HG03064 (cell line): Measurements from ENCODE around the gene LRRK1.

Source experiments
- ATAC-seq: cut with Tn5 transposase; IDR thresholded peaks from one replicate; pipeline ENCODE4 v1.9.1; 2021; ENCODE audit warnings: low read depth; ENCODE audit not compliant: unreplicated experiment

The LRRK1 gene

DNA sequence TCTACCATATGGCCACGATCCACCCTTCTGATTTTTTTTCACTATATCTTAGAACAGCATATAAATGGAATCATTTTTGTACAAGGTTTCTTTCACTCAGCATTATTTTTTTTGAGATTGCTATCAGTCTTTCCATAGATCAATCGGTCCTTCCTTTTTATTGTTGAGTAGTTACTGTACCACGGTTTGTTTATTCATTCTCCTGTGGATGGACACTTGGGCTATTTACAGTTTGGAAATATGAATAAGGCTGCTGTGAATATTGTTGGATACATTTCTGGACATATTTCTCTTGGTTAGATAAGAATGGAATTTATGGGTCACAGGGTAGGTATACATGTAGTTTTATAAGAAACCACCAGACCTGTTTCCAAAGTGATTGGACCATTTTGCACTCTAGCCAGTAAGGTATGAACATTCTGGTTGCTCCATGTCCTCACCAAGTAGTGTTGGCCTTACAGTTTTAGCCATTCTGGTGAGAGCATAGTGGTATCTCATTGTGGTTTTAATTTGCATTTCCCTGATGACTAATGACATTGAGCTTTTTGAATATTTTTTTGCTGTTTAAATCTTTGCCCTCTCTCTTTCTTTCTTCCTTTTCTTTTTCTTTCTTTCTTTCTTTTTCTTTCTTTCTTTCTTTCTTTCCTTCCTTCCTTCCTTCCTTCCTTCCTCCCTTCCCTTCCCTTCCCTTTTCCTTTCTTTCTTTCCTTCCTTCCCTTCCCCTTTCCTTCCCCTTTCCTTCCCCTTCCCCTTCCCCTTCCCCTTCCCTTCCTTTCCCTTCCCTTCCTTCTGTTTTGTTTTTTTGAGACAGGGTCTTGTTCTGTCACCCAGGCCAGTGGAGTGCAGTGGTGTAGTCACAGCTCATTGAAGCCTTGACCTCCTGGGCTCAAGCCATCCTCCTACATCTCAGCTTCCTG, 49.2 kb downstream of the LRRK1 start:
- ATAC-seq = no peak

DNA sequence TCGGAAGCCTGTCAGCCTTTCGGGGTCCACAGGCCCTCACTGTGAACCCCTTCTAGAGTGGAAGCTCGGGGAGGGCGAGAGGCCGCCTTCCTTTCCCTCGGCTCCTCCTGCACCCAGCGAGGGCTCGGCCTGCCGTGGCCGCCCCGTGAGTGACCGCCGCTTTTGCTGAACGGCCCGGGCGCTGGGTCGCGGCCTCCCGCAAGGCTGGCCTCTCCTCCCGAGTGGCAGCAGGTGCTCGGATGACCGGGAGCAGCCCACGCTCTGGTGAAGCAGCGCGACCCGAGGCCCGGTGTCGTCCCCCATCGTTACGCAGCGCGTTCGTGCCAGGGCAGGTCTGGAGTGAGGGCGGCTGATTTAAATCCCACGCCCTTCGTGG, 53.8 kb downstream of the LRRK1 start:
- no peak for ATAC-seq

DNA sequence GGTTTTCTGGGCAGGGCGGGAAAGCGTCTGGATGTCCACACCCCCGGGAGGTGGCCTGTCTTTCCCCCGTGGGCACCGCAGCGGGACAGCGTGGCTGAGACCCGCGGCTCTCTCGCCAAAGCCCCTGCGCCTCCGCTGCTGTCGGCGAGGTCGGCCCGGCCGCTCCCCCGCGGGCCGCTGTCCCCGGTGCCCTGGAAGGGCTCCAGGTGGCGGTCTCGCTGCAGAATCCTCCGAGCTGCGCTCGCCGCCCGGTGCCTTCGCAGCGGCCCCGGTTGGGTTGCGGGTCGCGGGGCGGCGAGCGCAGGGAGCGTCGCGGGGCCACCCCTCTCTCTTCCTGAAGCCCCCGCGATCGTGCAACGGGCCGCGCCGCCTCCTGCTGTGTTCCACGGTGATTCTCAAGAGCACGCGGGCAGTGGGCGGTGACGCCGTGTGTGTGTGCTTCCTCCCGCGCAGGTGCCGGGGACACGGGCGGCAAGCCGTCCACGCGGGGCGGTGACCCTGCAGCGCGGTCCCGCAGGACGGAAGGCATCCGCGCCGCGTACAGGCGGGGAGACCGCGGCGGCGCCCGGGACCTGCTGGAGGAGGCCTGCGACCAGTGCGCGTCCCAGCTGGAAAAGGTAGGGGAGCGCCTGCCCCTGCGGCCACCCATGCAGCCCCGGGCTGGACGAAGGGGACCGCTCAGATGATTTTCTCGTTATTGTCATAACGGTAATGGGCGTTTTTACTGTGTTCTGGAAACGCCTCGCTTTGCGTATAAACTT, 54.4 kb downstream of the LRRK1 start:
- ATAC-seq = no peak

DNA sequence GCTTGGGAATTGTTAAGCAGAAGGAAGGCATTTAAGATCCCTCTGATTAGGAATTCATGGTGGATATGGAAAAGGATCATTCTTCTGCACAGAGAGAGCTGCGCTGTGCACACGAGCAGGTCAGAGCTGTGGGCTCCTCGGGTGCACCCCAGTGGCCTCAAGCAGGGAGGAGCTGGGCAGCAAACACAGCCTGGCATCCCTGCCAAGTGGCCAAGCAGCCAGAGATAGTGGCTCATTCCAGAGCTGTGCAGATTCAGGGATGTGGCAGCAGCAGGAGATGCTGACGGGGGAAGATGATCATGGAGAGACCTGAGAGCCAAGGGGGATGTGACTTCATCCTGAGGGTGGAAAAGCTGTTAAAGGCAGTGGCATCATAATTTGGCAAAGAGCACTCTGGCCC, 55.9 kb downstream of the LRRK1 start:
- no peak for ATAC-seq

DNA sequence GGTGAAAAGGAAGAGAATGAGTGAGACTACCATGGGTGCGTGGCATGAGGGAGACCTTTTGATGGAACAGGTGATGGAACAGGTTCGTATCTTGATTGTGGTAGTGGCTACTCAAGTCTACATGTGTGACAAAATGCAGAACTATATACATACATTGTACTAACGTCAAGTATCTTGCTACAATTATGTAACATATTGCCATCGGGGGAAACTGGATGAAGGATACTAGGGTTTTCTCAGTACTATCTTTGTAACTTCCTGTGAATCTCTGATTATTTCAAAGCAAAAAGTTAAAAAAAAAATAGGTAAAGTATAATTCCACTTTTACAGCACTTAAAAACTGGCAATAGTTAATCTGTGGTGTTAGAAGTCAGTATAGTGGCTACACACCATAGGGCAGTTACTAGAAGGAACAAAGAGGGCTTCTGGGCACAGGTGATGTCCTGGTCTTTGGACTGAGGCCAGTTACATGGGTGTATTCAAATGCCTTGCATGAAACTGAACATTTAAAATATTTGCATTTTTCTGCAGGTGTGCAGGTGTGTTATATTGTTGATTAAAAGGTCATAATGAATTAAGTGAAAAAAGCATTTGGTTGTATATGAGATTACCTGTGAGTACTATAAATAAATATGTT, 61.4 kb downstream of the LRRK1 start:
- ATAC-seq = no peak

DNA sequence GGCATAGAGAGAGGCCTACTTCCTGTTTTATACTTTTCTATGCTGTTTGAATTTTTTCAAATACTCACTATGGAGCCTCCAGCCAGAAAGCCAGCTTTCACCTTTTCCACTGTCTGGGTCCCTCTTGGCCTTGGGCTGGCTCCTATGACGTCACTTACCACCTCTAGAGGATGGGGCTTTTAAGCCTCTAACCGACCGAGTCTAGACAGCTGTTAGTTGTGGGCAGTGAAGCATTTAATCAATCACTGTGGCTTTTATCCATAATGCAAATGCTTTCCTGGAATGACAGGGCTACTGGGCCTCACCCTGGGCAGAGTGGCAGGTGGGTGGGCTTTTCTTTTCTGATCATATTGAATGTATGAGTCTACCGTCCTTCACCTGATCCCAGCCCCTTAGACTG, 61.9 kb downstream of the LRRK1 start:
- ATAC-seq = no peak

DNA sequence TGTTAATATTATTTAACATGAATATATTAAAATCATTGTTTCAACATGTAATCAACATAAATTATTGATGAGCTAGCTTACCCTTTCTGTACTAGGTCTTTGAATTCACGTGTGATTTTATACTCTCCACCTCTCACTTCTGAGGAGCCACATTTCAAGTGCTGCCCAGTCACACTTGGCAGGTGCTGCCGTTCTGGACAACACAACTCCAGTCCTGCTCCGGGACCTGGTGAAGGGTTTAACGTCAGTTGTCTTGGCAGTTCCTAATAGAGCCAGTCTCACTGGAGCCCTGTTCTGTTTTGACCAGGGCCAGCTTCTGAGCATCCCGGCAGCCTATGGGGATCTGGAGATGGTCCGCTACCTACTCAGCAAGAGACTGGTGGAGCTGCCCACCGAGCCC, 64.1 kb downstream of the LRRK1 start:
- no peak for ATAC-seq

DNA sequence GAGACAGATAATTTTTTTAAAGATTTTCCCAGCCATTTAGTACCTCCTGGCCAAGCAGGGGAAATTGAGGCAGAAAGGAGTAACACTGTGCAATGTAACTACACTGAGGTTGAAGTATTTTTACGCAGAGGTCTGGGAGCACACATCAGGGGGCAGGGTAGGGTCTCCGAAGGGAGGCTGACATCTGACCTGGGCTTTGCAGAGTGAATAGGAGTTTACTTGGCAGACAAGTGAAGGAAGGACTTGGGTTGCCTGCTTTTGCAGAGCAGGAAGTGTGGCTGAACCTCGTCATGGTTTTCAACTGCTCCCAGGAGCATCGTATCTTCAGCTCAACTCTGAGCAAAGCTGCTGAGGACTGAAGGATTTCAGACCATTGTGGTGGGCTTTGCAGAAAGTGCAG, 66.2 kb downstream of the LRRK1 start:
- ATAC-seq = no peak

DNA sequence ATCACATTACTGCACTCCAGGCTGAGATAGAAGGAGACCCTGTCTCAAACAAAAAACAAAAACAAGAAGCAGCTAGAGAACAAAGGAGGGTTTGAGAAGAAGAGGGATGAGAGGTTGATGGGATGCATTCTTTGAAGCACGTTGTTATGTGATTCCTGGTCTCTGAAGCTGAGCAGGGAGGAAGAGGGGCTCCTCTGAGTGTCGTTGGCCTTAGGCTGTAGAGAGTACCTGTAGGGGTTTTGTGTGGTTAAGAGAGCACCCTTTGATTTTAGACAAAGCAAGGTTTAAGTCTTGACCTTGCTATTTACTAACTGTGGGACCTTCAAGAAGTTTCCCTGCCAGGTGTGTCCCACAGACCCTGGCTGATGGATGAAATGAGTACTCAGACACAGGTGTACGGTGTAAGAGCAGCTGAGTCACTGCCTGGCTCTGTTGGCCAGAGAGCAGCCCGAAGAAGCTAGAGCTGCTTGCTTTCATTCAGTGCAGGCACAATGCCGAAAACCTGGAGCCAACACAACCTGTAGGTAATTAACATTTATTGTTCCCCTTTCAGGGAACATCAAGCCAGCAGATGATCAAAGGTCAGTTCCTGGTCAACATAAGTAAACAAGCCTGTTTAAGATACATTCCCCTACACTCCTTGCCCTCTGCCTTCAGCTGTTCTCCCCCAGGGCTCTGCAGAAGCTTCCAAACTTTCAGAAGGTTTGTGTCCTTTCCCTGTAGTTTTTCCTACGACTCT, 67.2 kb downstream of the LRRK1 start:
- no peak for ATAC-seq

DNA sequence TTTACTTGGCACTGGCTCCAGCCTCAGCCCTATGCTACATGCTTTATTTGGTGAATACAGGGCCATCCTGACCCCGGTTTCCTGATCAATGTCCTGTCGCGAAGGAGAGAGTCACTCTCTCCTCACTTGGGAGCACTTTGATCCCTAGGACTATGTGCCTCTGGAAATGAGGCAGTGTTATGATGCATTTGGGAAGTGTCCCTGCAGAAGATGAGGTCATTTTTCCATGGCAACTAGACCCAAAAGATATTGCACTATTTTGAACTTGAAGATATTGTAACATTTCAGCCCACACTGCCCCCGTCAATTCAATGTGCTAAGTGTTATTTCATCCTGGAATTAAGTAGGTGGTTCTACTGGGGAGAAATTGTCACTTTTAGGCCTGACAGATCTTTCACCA, 68.0 kb downstream of the LRRK1 start:
- ATAC-seq = no peak

DNA sequence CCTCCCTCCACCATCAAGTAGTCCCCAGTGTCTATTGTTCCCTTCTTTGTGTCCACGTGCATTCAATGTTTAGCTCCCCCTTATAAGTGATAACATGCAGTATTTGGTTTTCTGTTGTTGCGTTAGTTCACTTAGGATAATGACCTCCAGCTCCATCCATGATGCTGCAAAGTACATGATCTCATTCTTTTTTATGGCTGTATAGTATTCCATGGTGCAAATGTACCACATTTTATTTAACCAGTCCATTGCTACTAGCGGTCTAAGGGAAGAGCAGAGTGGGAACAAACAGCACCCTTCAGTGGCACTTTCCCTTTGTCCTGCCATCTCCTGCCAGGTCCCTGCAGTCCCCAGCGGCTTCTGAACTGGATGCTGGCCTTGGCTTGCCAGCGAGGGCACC, 69.1 kb downstream of the LRRK1 start:
- ATAC-seq = no peak

DNA sequence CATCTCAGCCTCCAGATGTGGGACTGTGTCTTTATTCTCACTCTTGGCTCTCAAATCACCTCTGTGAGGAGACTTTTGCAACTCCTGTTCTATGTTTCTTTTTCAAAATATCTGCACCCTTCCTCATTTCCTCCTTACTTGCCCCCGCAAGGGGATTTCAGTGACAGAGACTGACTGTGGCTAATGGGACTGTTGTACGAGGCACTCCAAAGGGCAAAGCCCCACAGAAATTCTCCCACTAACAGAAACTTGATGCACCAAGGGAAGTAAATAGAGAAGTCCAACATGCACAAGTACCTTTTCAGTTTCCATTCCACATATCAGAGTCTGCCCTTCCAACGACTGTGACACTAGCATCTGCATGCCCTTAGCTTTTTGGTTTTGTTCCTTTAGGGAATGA, 69.7 kb downstream of the LRRK1 start:
- no peak for ATAC-seq

DNA sequence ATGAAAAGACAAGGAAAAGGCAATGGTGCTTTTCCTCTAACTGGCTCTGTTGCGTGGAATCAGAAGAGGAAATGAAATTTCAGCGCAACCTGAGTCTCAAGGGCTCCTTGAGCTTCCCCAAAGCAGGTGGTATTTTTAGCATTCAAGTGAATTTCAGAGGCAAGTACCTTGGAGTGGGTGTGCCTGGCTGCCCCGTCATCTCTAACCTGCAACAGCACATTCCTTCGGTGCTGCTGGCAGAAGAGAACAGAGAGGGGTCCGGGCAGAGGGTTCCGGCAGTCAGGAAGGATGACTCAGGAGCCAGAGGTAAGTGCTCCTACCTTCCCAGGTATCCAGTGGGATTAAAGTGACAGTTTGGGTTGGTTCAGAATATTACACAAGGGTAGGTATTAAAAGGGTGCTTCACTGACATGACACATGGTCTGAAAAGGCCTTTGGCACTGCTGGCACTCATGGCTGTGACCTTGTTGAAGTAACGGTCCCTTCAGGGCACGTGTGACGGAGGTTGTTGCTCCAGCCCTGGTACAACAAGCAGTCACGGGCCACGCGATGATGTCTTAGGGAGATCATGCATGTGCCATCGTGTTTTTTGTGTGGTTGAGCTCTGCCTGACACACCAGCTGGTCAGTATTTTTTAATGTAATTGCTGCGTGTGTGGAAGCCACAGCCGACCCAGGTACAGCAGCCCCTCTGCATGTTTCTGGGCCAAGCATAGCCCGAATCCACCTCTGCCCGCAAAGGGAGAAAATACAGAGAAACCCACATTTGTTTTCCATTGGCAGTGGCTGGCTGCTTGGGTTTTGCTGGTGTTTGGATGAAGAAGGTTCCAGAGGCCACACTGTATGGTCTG, 75.7 kb downstream of the LRRK1 start:
- ATAC-seq = no peak

DNA sequence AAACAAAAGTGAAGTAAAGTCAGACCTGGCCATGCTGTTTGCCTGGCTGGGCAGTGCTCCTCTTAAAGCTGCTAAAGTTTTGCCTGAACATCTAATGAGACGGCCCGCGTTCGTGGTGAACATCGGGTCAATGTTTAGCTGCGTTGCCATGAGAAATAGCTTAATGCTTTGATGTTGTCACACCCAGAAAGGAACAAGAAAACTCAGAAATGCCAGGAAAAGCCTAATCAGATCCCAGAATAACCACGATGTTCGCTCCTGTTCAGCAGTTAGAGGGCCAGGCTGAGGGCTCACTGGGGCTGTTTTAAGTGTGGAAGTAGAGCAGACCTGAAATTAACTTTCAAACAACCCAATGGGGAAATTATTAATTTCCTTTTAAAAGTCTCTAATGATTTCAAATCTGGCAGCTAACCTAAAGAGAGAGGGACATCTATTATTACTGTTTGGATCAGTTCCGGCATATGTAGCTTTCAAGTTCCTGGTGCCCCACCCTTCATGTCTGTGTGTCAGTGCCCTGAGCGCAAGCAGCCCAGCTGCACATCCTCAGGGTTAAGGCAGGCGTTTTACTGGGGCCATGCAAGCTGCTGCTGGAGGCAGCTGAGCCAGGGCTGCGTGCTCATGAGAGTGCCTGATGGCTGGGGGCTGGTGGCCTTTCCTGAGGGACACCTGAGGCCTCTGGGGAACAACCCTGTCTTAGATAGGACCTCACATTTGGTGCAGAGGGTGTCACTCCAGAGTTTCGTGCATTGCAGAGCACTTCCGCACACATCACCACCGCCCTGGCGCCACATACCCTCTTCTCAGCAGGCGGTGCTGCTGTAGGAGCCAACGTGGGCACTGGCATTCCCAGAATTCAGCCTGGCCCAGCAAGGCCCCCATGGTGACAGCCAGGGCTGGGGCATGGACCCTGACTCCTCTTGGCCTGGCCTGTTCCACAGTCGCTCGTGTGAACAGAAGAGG, 76.6 kb downstream of the LRRK1 start:
- ATAC-seq = no peak

DNA sequence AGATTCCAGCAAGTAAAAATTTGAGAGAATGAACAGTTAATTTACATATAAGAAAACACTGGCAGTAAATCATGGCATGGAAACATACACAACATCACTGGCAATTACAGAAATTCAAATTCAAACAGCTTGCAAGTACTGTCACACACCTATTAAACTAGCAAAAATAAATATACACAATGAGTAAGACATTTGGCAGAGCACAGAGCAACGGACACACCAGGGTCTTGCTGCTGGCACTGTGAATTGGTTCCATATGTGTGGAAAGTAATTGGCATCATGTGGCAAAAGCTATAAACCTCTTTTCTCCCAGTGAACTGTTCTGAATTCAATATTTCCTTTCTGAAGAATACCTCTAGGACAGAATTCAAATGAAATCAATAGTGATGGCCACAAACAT, 78.3 kb downstream of the LRRK1 start:
- no peak for ATAC-seq

DNA sequence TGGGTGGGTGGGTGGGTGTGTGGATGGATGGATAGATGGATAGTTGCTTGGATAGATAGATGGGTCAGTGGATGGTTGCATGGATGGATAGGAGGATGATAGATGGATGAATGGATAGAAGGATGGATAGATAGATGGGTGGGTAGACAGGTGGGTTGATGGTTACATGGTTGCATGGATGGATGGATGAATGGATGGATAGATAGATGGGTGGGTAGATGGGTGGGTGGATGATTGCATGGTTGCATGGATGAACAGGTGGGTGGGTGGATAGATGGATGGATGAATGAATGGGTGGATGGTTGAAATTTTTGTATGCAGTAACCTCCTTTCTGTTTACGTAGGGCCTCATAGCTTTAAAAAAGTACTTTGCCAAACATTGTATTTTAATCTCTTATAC, 79.5 kb downstream of the LRRK1 start:
- no peak for ATAC-seq

DNA sequence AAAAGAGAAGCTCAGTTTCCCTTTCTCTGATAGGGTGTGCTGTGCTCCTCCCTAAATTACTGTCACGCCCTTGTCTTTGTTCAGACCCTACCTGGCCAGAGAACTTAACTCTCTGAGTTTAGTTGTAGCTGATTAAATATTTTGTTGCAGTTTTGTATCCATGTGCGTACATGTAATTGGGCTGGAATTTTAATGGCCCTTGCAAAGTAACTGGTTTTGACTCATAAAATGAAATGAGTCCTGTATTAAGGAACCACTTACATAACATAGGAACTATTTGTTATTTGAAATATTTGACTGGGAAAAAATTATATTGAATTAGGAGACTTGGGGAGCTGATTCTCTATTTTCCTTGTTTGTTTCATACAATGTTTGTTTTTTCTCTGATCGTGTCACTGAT, 80.2 kb downstream of the LRRK1 start:
- ATAC-seq = no peak

DNA sequence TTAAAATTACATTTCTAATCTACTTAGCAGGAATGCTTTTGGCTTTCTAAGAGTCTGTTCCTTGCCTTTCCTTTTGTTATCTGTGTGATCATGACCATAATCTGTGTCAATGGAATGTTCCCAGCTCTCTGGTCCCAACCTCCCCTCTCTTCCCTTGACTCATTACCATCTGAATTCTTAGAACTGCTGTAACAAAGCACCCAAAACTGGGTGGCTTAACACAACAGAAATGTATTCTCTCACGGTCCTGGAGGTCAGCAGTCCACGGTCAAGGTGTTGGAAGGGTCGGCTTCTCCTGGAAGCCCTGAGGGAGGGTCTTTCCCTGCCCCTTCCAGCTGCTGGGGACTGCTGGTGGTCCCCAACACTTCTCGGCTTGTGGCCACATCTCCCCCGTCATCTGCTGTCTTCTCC, 81.1 kb downstream of the LRRK1 start:
- ATAC-seq = no peak

DNA sequence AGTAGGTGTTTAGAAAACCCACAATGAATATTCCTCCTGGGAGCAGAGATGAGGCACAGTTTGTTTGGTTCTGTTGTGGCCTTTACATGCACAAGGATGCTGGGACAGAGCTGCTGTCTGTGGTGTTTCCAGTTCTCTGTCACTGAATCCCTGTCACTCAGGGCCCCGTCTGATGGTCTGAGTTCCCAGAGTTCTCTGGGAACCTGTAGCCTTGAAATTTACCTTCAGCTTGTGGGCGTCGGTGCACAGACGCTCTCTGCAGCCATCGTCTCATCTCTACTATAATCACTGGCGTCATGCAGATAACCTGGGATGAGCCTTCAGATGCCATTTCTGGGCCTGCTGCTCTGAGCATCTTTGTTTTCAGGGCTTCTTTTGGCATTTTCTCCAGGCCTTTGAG, 81.9 kb downstream of the LRRK1 start:
- no peak for ATAC-seq
